ENCODE results near the gene PBX3. TPM values are rescaled to one million over a fixed set of nuclear protein-coding genes. Genes with fewer than 3 reads are reported as not detected.

PBX3 gene
- total and polyA plus RNA-seq, 10 of the 15 experiments (the other 5 are each of a cell fraction or from before 2014, with no cell fraction given) = 6.7 to 146 (median 22.2) TPM

GRCh38 chr9:125893277-125893676 lies 146.1 kb downstream of the PBX3 start (continued):
- TF ChIP-seq ZNF384 (IDR thresholded peaks at IDR 0.05; ENCODE audit: borderline replicate concordance, low read depth, low read length) = no peak
- TF ChIP-seq, protein P1, sequence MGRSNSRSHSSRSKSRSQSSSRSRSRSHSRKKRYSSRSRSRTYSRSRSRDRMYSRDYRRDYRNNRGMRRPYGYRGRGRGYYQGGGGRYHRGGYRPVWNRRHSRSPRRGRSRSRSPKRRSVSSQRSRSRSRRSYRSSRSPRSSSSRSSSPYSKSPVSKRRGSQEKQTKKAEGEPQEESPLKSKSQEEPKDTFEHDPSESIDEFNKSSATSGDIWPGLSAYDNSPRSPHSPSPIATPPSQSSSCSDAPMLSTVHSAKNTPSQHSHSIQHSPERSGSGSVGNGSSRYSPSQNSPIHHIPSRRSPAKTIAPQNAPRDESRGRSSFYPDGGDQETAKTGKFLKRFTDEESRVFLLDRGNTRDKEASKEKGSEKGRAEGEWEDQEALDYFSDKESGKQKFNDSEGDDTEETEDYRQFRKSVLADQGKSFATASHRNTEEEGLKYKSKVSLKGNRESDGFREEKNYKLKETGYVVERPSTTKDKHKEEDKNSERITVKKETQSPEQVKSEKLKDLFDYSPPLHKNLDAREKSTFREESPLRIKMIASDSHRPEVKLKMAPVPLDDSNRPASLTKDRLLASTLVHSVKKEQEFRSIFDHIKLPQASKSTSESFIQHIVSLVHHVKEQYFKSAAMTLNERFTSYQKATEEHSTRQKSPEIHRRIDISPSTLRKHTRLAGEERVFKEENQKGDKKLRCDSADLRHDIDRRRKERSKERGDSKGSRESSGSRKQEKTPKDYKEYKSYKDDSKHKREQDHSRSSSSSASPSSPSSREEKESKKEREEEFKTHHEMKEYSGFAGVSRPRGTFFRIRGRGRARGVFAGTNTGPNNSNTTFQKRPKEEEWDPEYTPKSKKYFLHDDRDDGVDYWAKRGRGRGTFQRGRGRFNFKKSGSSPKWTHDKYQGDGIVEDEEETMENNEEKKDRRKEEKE (IDR thresholded peaks at IDR 0.05) = no peak

DNA sequence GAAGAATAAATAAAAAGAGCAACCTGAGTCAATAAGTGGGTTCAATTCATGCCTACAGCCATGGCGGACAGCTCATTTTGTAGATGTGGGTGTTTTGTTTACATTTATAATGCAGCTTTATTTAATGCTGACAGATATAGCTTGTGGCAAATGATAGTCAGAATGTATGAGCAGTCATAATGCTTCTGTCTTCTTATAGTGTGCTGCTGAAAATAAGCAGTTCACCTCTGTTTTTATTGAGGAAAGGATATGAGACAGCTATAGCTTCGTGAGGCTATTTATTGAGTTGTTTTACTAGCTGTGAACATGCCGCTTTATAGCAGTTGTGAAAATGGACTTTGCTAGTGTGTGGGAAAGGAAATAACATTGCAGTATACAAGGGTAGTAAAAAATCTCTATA lies 147.4 kb downstream of the PBX3 start:
- H3K4me1 ChIP-seq (ENCODE audit: control insufficient read depth, insufficient read depth, low read length) = peaks cover 3% of the 10 kb centered on the region; the same call in 1 of the 2 replicates
- intact Hi-C loops (cut with micrococcal nuclease; ENCODE audit: unreplicated experiment) = no loop called here
- TF ChIP-seq DPF2 (IDR thresholded peaks at IDR 0.05) (no peak), IRF4 (IDR thresholded peaks at IDR 0.05; ENCODE audit: low read depth, low read length) (no peak), CUX1 (IDR thresholded peaks at IDR 0.05; ENCODE audit: insufficient replicate concordance, low read depth, low read length) (no peak), ZNF24 (IDR thresholded peaks at IDR 0.05) (no peak), CBX3 (IDR thresholded peaks at IDR 0.05; ENCODE audit: borderline replicate concordance, low read depth) (no peak), HCFC1 (IDR thresholded peaks at IDR 0.05; ENCODE audit: low read length) (no peak)
- FAIRE-seq (no peak), DNase-seq (ENCODE audit: low read depth, low spot score) (no peak), ATAC-seq (no peak)
- H3K4me3 ChIP-seq = no peak overlapping the region
- H3K27ac ChIP-seq (ENCODE audit: control insufficient read depth, insufficient read depth) = no peak overlapping the region
- H3K27me3 ChIP-seq (replicated peaks in 1 of 2; ENCODE audit: control insufficient read depth in 2 of 2, insufficient read depth in 2 of 2, low read length in 1 of 2) = no peaks in the 10 kb centered on the region
- ChIA-PET CTCF (interaction anchor here (0.6 to 2.0 kb wide), 4 partner anchors 32 to 487 kb away, joined by 3 to 9 read pairs (median 3); no protein-coding TSS in a partner anchor), RAD21 (ENCODE audit: unreplicated experiment) (interaction anchor here (1.2 kb wide), 1 partner anchor 17 kb away, joined by 3 read pairs; no protein-coding TSS in a partner anchor), SMC1A (ENCODE audit: uncharacterized antibody, unreplicated experiment) (interaction anchor here (1.0 to 2.6 kb wide), 4 partner anchors 8 to 333 kb away, joined by 3 to 20 read pairs (median 4); no protein-coding TSS in a partner anchor), POLR2A (interaction anchor here (3.0 kb wide), 1 partner anchor 9 kb away, joined by 12 read pairs; no protein-coding TSS in a partner anchor)
- H4K20me1 ChIP-seq (ENCODE audit: control insufficient read depth, insufficient read depth) = peaks cover 4% of the 10 kb centered on the region; the same call in 1 of the 2 replicates
- no peaks in the 10 kb centered on the region for H3K9me3 ChIP-seq (replicated peaks; ENCODE audit: control insufficient read depth, insufficient read depth, low read length)
- H3K79me2 ChIP-seq (ENCODE audit: control insufficient read depth, insufficient read depth, low read length) = peaks cover 9% of the 10 kb centered on the region
- no TSS peak for BruUV-seq (replicated peaks)
- H3K4me2 ChIP-seq (ENCODE audit: control insufficient read depth, insufficient read depth) = no peak overlapping the region
- in situ Hi-C loops (cut with MboI) = no loop called here
- no peaks in the 10 kb centered on the region for H3K36me3 ChIP-seq (ENCODE audit: control insufficient read depth in 2 of 2, insufficient read depth in 2 of 2, low read length in 1 of 2)
- no peak overlapping the region for H3K9ac ChIP-seq (ENCODE audit: control insufficient read depth, insufficient read depth, low read length)
- H2AFZ ChIP-seq (ENCODE audit: control insufficient read depth, low read depth, low read length) = no peak overlapping the region
- WGBS (ENCODE audit: insufficient coverage, insufficient replicate concordance, low lambda C conversion rate, missing lambda C conversion rate) = 97% methylated on average over 3 of the region's 3 CpGs
